GM18508 (cell line): ENCODE data around the gene S100A14.
A peak's percentile ranks its signal among the peaks of the same experiment; 100 is the strongest.

Experiments used
- ATAC-seq: cut with Tn5 transposase; IDR thresholded peaks from one replicate; pipeline ENCODE4 v1.9.1; 2021; ENCODE audit warnings: moderate number of reproducible peaks; ENCODE audit not compliant: insufficient read depth, unreplicated experiment

The S100A14 gene

DNA sequence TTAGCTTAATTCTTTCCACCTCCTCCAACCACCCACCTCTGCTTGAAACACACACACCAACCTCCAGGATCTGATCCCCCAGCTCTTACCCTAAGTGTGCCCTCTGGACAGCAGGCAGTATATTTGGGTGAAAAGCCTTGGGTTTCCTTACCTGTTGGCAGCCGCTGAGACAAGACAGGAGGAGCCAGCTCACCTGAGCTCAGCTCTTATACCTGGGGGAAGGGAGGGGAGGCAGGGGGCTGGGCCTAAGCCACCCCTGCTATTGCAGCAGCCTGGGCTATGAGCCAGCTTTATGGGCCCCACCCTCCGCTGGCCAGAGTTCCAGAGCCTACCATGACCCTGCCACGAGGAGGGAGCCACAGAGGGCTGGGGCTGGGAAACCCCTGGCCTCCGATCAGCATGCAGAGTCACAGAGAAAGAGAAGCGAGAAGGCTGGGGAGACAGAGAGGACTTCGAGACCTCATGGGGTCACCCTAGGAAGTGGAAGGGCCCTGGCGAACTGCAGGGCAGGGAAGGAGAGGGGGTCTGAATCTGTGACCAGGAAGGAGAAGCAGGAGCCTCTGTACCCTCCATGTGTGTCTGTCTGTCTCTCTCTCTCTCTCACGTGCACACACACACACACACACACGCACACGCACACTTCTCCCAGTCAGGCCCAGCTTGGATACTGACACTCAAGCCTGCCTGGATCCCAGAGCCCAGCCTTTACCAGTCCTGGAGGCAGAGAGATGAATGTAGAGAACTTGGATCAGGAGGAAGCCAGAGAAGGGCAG is at the start of gene S100A14:
TSS of gene S100A14 (minus strand) at position 182 of the 773 bp plus-strand sequence. CDS start 467 bp downstream, outside the sequence.
- no peak for ATAC-seq

DNA sequence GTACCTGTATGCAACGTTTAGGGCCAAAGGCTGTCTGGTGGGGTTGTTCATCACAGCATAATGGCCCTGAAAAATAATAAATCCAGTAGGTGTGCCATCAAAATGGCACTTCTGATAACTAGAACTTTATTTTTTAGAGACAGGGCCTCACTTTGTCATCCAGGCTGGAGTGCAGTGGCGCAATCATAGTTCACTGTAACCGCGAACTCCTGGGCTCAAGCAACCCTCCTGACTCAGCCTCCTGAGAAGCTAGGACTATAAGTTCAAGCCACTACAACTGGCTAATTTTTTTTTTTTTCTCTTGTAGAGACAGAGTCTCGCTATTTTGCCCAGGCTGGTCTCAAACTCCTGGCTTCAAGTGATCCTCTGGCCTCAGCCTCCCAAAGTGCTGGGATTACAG is 47.1 kb upstream of the S100A14 start:
- ATAC-seq = no peak

DNA sequence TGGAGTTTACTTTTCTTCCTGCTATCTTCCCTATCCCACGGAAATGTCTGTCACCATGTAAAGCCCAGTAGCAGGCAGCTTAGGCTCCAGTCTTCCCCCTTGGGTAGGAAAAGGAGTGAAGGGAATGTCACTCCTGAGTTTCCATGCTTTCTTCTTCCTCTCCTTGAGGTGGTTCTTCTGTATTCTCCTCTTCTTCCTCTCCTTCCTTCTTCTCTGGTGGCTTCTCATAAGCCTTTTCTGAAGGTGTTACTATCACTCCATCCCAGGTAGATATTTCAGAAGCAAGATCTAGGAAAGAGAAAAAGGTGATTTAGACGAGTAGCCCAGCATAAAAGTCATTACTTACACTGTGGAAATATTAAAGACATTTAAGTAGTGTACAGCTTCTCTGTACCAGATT is 46.1 kb upstream of the S100A14 start:
- ATAC-seq = no peak

GRCh38 chr1:153661111-153661708 is 45.1 kb upstream of the S100A14 start:
- no peak for ATAC-seq

GRCh38 chr1:153659656-153660055 is 43.5 kb upstream of the S100A14 start:
- ATAC-seq = no peak

- no peak for ATAC-seq
Observed at GRCh38 chr1:153659175-153659534, 43.0 kb upstream of the S100A14 start.

DNA sequence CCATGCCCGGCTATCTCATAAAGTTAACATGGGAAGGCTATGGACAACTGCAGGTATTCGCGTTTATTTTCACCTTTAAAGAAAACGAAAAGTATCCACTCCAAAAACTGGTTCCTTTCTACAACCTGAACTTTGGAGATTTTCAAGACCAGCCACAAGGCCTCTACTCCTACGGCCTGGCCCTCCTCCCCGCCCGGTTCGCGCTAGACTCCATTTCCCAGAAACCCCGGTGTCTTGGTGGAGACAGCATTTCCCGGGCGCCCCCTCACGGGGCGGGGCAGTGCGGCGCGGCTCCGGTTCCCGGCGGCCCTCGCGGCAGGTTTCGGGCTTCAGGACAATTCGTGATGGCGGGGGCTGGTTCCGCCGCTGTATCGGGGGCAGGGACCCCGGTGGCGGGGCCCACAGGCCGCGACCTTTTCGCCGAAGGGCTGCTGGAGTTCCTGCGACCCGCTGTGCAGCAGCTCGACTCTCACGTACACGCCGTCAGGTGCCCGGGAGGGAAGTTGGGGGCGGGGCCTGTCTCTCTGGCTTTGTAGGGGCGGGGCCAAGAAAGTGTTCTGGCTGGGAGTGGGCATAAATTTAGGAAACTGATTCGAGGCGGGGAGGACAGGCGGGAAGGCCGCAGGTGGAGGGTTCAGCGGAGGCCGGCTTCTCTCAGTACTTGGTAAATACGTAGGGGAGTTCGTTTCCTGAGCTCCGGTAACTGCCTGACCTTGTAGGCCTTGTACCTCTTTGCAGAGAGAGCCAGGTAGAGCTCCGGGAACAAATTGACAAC is 42.5 kb upstream of the S100A14 start, which contains the start of gene SNAPIN:
TSS of gene SNAPIN (plus strand) at position 304 of the 775 bp plus-strand sequence. CDS start at position 345, 41 bp downstream.
- peak; percentile 71 for ATAC-seq

DNA sequence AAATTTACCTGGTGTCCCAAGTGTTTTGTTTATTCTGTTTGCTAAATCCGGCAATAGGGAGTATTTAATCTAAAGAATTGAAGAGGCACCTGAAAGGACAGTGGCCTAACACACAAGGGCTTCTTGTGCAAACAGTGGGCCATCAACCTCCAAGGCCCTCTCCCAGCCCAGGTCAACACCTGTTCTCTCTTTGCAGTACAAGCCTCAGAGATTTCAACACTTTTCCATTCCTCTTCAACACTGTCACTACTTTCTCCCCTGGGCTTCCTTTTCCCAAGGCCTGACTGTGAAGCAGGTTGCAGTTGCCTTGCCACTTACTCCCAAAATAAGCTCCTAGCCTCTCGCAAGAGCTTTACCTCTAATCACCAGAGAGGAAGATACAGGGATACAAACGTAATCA is 39.2 kb upstream of the S100A14 start:
- ATAC-seq = no peak

DNA sequence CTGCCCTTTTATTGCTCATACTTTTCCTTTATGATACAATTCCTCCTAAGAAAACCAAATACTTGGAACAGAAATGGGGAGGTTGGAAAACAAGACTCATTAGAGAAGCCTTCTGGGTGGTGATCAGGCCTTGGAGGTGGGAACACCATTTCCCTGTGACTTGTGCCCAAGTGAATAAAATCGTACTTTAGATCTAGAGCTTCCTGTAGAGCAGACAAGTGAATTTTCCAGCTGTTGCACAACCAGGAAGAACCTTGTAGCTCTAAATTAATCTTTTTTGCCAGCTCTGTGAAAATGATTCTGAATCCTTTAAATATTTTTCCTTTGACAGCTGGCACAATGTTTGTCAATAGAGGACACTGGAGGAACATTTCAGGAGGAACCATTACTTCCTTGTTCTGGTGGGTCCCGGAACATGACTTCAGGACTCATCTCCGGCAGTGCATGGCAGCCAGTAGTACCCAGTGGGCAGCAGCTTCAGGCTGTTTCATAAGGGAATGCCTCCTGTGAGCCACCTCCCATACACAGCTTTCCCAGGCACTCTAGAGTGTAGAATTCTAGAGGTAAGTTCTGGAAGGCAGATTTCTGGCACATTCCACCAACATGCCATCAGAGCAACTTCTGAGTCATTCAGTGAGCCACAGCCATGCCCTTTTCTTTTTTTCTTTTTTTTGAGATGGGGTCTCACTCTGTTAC is 36.8 kb upstream of the S100A14 start:
- no peak for ATAC-seq

- ATAC-seq = no peak
Observed at GRCh38 chr1:153651771-153652170, 35.6 kb upstream of the S100A14 start.

DNA sequence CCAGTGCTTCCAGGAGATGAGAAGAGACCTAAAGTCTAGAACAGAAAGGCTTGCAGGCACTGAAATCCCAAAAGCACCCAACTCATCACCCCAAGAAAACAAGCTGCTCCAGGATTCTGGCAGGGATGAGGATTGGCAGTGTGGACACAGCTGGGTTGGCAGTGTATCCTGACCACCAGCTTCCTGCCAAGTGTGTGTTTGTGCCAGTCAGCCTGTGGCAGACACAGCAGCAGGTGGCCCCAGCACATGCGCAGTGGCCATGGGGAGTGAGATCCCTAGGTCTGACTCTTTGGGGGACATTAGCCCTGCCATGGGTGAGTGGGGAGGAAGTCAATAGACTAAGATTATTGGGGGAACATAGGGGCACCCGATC is 33.7 kb upstream of the S100A14 start:
- no peak for ATAC-seq

DNA sequence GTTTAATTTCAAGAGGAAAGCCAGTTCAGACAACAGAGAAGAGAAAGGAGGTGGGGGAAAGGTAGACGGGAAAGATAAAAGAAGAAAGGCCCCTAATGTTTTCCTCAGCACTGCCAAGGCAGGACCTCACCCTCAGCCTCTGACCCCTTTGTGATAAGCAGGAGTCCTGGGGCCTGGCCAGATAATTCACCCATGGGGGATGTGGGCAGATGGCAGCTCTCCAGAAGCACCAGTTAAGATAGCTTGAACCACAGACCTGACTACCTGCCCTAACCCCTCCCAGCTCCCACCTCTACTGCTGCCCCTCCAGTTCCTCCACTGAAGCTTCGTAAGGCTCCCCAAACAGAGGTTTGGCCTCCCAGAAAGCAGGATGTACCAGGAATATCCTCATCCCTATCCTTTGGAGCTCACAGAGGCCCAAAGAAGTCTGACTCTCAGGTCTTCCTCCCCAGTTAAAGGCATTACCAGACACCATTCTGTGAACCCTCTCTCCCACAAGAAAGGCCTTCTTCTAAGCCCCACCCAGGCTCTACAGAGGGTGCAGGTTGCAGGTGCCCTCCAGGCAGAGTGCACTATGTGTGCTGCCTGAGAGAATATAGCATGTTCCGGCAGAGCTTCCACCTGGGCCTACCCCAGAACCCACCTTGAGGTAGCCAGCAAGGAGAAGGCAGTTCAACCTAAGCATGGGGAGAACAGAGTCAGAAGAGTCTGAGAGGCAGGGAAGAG is 33.2 kb upstream of the S100A14 start:
- no peak for ATAC-seq

GRCh38 chr1:153648000-153648643 is 32.0 kb upstream of the S100A14 start:
- no peak for ATAC-seq

- ATAC-seq = no peak
Observed at GRCh38 chr1:153647346-153647714, 31.2 kb upstream of the S100A14 start.

DNA sequence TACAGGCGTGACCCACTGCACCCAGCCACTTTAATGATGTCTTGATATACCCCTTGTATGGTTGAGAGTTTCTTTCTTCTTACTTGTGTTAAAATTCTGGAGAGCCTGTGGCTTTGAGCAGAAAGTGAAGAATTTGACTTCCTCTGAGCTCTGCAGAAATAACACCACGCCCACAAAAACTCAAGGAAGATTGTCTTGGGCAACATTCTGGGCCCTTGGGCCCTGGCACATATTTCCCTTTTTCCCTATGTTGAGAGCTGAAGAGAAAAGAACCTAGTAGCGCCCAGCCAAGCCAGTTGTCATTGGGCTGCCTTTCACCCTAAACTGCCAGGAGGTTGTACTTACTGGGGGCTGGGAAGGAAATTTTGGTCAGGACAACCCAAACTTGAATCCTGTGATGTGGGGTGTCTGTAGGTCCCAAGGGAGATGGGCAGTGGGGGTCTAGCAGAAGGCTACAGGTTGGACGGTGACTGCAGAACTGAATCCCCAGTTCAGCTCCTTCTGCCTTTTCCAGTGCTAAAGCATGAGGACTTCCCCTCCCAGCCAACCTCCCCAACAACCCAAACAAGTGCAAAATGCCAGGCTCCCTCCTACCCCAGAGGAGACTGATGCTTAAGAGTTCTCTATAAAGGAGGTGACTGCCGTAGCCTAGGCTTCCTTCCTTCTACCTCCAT is 30.7 kb upstream of the S100A14 start:
- no peak for ATAC-seq

GRCh38 chr1:153643816-153644215 is 27.7 kb upstream of the S100A14 start:
- ATAC-seq = no peak

- no peak for ATAC-seq
Observed at GRCh38 chr1:153643100-153643499, 27.0 kb upstream of the S100A14 start.

DNA sequence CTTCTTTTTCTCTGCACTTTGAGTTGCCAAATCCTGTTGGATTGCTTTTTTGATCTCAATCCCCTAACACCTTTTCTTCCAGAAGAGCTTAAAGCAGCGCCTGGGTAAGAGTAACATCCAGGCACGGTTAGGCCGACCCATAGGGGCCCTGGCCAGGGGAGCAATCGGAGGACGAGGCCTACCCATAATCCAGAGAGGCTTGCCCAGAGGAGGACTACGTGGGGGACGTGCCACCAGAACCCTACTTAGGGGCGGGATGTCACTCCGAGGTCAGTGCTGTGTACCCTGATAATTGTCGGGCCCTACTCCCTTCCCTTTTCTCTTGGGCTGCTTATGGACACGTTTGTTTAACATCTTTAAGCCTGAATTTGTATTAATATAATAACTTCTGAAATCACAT is 26.0 kb upstream of the S100A14 start:
- no peak for ATAC-seq

DNA sequence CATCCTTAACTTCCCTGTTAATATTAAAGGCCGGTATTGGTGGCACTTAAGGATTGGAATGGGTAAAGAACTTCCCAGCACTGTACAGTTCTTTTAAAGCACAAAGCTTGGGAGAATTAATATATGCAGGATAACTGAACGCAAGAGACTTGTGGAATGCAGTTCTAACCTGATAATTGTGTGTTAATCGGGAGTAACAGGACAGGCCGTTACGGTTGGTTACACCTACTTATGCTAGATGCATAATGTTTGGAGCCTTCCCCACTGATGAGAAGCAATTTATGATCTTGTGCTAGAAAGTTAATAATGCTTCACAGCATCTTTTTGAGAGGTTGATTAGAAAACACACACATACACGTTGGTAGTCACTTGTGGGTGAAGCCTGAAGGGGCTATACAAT is 24.7 kb upstream of the S100A14 start:
- no peak for ATAC-seq
